Rectal smooth muscle tissue (tissue), 1 donor: ENCODE results near the gene KRTAP13-1.

Experiments used
- H3K27ac ChIP-seq: one replicate; pipeline ENCODE4 v1.7.0; 2013; ENCODE audit warnings: low read depth, low read length, inconsistent platforms
- H3K27me3 ChIP-seq: one replicate; pipeline ENCODE4 v1.7.0; 2013; ENCODE audit warnings: low read length; ENCODE audit not compliant: control insufficient read depth, insufficient read depth
- H3K36me3 ChIP-seq: one replicate; pipeline ENCODE4 v1.7.0; 2013; ENCODE audit warnings: low read length; ENCODE audit not compliant: control insufficient read depth, insufficient read depth
- H3K4me1 ChIP-seq: one replicate; pipeline ENCODE4 v1.7.0; 2013; ENCODE audit warnings: low read length; ENCODE audit not compliant: control insufficient read depth, insufficient read depth
- H3K4me3 ChIP-seq: one replicate; pipeline ENCODE4 v1.7.0; 2013; ENCODE audit warnings: low read length
- H3K9ac ChIP-seq: one replicate; pipeline ENCODE4 v1.7.0; 2013; ENCODE audit warnings: low read length

Gene KRTAP13-1

DNA sequence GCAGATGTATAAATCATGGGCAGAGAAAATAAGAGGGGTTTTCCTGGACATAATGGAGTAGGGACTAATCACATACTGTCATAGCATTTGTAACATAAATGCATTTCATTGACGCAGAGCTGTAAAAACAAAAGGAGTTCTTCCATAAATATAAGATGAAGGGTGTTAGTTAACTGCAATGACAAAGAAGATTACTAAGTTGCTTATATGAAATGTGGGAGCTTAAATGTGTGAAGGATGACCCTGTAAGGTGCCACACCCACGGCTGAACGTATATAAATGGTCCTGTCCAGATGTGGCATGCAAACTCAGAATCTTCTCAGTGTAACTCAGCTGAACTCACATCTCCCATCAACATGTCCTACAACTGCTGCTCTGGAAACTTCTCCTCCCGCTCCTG lies at the start of gene KRTAP13-1:
Gene KRTAP13-1 (plus strand): TSS at position 301 of the 400 bp plus-strand sequence. CDS start 56 bp downstream, at position 357.
- Histone ChIP-seq H3K9ac (no peak within 1 kb of the TSS), H3K36me3 (no peaks in the 10 kb centered on the region), H3K27me3 (no peaks in the 10 kb centered on the region), H3K4me1 (no peaks in the 10 kb centered on the region), H3K27ac (no peak within 1 kb of the TSS), H3K4me3 (no peak within 1 kb of the TSS)

- Histone ChIP-seq H3K27me3 (no peaks in the 10 kb centered on the region), H3K9ac (no peak within 1 kb of the TSS), H3K27ac (no peak within 1 kb of the TSS)
These were observed 47.3 kb upstream of the KRTAP13-1 start, which contains the start of gene KRTAP23-1 for GRCh38 chr21:30348506-30348905. Gene KRTAP23-1, minus strand, starts transcription at chr21:30348606. Its CDS starts 0 bp downstream, at chr21:30348606.

DNA sequence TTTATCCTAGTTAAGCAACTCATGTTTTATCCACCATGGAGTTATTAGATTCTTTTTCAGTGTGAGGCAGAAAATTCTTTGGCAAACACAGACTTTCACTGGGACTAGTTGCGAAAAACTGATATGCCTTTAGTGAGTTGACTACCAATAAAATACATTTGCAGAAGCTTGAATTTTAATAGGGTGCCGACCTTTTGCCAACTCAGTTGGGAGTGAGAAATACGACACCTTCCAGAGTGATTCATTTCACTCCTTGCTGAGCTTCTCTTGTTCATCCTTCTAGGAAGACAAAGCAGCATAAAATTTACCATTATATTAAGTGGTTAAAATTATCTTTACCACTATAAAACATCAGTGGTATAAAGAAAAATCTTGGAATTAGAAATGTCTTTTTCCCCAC lies 46.3 kb upstream of the KRTAP13-1 start:
- Histone ChIP-seq H3K27me3 (no peaks in the 10 kb centered on the region), H3K4me1 (no peaks in the 10 kb centered on the region), H3K9ac (no peak overlapping the region), H3K4me3 (no peak overlapping the region), H3K36me3 (no peaks in the 10 kb centered on the region), H3K27ac (no peak overlapping the region)

More at GRCh38 chr21:30348506-30348905, 47.3 kb upstream of the KRTAP13-1 start, which contains the start of gene KRTAP23-1:
- Histone ChIP-seq H3K4me1 (no peaks in the 10 kb centered on the region), H3K36me3 (no peaks in the 10 kb centered on the region), H3K4me3 (no peak within 1 kb of the TSS)

DNA sequence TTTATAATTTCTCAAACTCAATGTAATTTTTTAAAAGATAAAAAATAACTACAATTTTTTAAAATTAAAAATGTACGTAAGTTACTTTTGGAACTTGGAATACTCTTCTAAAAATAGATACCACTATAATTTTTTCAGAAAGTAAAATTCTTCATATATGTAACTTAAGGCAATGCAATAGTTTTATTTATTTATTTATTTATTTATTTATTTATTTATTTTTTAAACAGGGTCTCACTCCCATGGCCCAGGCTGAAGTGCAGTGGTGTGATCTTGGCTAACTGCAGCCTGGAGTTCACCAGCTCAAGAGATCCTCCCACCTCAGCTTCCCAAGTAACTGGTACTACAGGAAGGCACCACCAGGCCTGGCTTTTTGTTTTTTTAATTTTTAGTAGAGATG lies 44.3 kb upstream of the KRTAP13-1 start:
- Histone ChIP-seq H3K27me3 (no peaks in the 10 kb centered on the region), H3K36me3 (no peaks in the 10 kb centered on the region), H3K27ac (no peak overlapping the region), H3K9ac (no peak overlapping the region), H3K4me1 (no peaks in the 10 kb centered on the region), H3K4me3 (no peak overlapping the region)

GRCh38 chr21:30354308-30355005 lies 41.4 kb upstream of the KRTAP13-1 start:
- Histone ChIP-seq H3K27me3 (no peaks in the 10 kb centered on the region), H3K4me3 (no peak overlapping the region), H3K27ac (no peak overlapping the region), H3K4me1 (no peaks in the 10 kb centered on the region), H3K9ac (no peak overlapping the region), H3K36me3 (no peaks in the 10 kb centered on the region)

- Histone ChIP-seq H3K27me3 (no peaks in the 10 kb centered on the region), H3K36me3 (no peaks in the 10 kb centered on the region), H3K9ac (no peak overlapping the region), H3K4me3 (no peak overlapping the region), H3K27ac (no peak overlapping the region), H3K4me1 (no peaks in the 10 kb centered on the region)
These were observed 39.9 kb upstream of the KRTAP13-1 start for GRCh38 chr21:30355906-30356305.

DNA sequence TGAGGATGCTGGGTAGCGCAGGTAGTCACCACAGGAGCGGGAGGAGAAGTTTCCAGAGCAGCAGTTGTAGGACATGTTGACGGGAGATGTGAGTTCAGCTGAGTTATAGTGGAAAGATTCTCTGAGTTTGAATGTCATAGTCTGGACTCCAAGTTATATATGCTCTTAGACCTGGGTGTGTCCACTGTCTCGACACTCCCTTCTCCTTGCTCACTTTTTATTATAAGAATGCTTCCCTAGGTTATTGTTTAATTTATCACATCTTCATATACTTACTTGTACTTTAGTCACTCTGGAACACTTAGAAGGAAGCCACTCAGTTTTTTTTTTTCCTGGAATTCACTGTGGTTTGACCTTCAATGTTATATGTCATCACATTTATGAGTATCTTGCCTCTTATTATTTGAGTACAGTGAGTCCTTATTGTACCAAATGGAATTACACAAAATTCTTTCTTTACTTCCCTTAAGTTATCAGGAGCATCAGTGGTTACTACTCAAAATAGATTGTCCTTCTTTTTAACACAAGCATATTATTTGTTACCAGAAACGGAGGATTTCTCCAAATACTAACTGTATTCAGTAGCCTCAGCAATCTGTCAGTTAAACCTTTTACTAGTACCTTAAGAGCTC lies 23.6 kb upstream of the KRTAP13-1 start, which contains the start of gene KRTAP13-2:
Gene KRTAP13-2 (minus strand): TSS at position 133 of the 632 bp plus-strand sequence. CDS start 58 bp downstream, at position 75.
- H3K4me3 ChIP-seq: no peak within 1 kb of the TSS
- no peaks in the 10 kb centered on the region for H3K36me3 ChIP-seq
- no peak within 1 kb of the TSS for H3K27ac ChIP-seq
- H3K27me3 ChIP-seq: no peaks in the 10 kb centered on the region
- no peak within 1 kb of the TSS for H3K9ac ChIP-seq
- no peaks in the 10 kb centered on the region for H3K4me1 ChIP-seq

- no peak overlapping the region for H3K4me3 ChIP-seq
- H3K36me3 ChIP-seq: no peaks in the 10 kb centered on the region
- H3K27ac ChIP-seq: no peak overlapping the region
- H3K9ac ChIP-seq: no peak overlapping the region
- H3K4me1 ChIP-seq: no peaks in the 10 kb centered on the region
- H3K27me3 ChIP-seq: no peaks in the 10 kb centered on the region
These were observed 13.6 kb upstream of the KRTAP13-1 start for GRCh38 chr21:30382201-30382600.

GRCh38 chr21:30391492-30392025 lies 4.3 kb upstream of the KRTAP13-1 start:
- Histone ChIP-seq H3K36me3 (no peaks in the 10 kb centered on the region), H3K4me1 (no peaks in the 10 kb centered on the region), H3K27me3 (no peaks in the 10 kb centered on the region), H3K4me3 (no peak overlapping the region), H3K9ac (no peak overlapping the region), H3K27ac (no peak overlapping the region)

GRCh38 chr21:30408782-30409494 lies 13.1 kb downstream of the KRTAP13-1 start:
- Histone ChIP-seq H3K36me3 (no peaks in the 10 kb centered on the region), H3K4me1 (no peaks in the 10 kb centered on the region), H3K27me3 (no peaks in the 10 kb centered on the region), H3K27ac (no peak overlapping the region), H3K9ac (no peak overlapping the region), H3K4me3 (peak overlapping the region; percentile 8)

- Histone ChIP-seq H3K4me3 (no peak overlapping the region), H3K27me3 (no peaks in the 10 kb centered on the region), H3K4me1 (no peaks in the 10 kb centered on the region), H3K9ac (no peak overlapping the region), H3K36me3 (no peaks in the 10 kb centered on the region), H3K27ac (no peak overlapping the region)
These were observed 20.2 kb downstream of the KRTAP13-1 start for GRCh38 chr21:30415993-30416392.

- H3K27me3 ChIP-seq: no peaks in the 10 kb centered on the region
- H3K4me1 ChIP-seq: no peaks in the 10 kb centered on the region
- H3K36me3 ChIP-seq: no peaks in the 10 kb centered on the region
- H3K27ac ChIP-seq: no peak within 1 kb of the TSS
- no peak within 1 kb of the TSS for H3K9ac ChIP-seq
- no peak within 1 kb of the TSS for H3K4me3 ChIP-seq
These were observed 30.0 kb downstream of the KRTAP13-1 start, which contains the start of gene KRTAP13-3 for GRCh38 chr21:30425826-30426225. Gene KRTAP13-3, minus strand, starts transcription at chr21:30425926. Its CDS starts 14 bp downstream, at chr21:30425912.
